ENCODE data around the gene BARHL2. TPM values are rescaled to one million over a fixed set of nuclear protein-coding genes. Genes with fewer than 3 reads are reported as not detected.

BARHL2 gene
- total RNA-seq, 1 donor from 2014 or later, result not detected

DNA sequence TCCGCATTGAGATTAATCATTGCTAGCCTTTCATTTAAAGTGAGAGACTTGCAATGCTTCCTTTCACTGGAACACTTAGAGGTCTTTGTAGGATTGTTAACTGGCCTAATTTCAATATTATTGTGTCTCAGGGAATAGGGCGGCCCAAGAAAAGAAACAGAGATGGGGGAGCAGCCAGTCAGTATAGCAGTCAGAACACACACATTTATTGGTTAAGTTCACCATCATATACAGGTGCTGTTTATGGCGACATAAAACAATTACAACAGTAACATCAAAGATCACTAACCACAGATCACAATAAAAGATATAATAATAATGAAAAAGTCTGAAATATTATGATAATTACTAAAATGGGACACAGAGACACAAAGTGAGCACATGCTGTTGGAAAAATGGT is 29.4 kb downstream of the BARHL2 start:
- H3K4me3 ChIP-seq (ENCODE audit: low read length in 3 of 3), result no peak overlapping the region
- H3K27me3 ChIP-seq (ENCODE audit: control insufficient read depth in 3 of 3, insufficient read depth in 3 of 3, low read length in 3 of 3), result peaks cover 0 to 5% (median 3%) of the 10 kb centered on the region in 3 donors
- H3K4me1 ChIP-seq (ENCODE audit: control insufficient read depth in 3 of 3, insufficient read depth in 3 of 3, low read length in 3 of 3), result no peaks in the 10 kb centered on the region
- no peaks in the 10 kb centered on the region for H3K9me3 ChIP-seq (ENCODE audit: control insufficient read depth in 3 of 3, low read length in 3 of 3)
- H3K9ac ChIP-seq (ENCODE audit: low read depth in 1 of 3, low read length in 3 of 3), result no peak overlapping the region
- no peak overlapping the region for H3K27ac ChIP-seq (ENCODE audit: low read depth, low read length)
- H3K36me3 ChIP-seq (ENCODE audit: control insufficient read depth in 3 of 3, insufficient read depth in 3 of 3, low read length in 3 of 3), result no peaks in the 10 kb centered on the region

DNA sequence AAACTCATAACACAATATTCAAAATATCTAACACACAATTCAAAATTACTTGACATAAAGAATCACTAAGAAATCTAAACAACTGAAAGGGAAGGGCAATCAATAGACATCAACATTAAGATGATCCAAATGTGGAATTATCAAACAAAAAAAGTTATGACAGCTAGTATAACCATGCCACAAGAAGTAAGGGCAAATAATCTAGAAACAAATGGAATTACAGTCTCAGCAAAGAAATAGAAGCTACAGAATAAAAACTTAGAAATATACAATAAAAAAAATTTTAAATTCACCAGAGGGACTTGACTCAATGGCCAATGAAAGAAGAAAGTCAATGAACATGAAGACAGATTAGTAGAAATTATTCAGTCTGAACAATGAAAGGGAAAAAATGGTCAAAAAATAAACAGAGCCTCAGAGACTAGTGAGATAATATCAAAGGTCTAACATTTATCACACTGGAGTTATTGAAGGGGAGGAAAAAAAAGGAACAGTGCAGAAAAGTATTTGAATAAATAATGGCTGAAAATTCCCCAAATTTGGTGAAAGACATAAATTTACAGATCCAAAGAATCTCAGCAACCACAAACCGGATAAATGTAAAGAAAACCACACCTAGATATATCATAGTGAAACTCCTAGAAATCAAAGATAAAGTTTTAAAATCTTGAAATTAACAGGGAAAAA is 41.8 kb downstream of the BARHL2 start:
- peaks cover 0 to 8% (median 0%) of the 10 kb centered on the region in 3 donors for H3K9me3 ChIP-seq (ENCODE audit: control insufficient read depth in 3 of 3, low read length in 3 of 3)
- H3K9ac ChIP-seq (ENCODE audit: low read depth in 1 of 3, low read length in 3 of 3), result no peak overlapping the region
- no peaks in the 10 kb centered on the region for H3K36me3 ChIP-seq (ENCODE audit: control insufficient read depth in 3 of 3, insufficient read depth in 3 of 3, low read length in 3 of 3)

DNA sequence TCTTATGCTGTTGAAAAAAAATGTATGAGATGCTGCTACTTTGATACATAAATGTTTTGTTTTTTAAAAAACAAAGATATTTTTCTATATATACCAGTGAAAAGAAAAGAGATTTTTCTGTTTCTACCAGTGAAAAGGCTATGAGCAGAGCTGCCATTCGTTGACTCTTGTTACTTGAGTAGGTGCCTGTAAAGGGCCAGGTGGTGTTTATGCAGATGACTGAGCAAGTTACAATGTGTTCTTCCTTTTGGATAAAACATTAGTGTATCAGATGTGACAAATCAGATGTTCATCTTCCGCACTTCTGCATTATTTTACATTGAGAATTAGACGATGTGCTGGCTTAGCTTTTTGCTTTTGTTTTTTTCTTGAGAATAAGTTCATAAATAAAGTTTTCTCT is 45.4 kb downstream of the BARHL2 start:
- Histone ChIP-seq H3K4me1 (ENCODE audit: control insufficient read depth in 3 of 3, insufficient read depth in 3 of 3, low read length in 3 of 3) (no peaks in the 10 kb centered on the region), H3K27me3 (ENCODE audit: control insufficient read depth in 3 of 3, insufficient read depth in 3 of 3, low read length in 3 of 3) (no peaks in the 10 kb centered on the region), H3K9me3 (ENCODE audit: control insufficient read depth in 3 of 3, low read length in 3 of 3) (peaks cover 0 to 8% (median 0%) of the 10 kb centered on the region in 3 donors), H3K27ac (ENCODE audit: low read depth, low read length) (no peak overlapping the region), H3K36me3 (ENCODE audit: control insufficient read depth in 3 of 3, insufficient read depth in 3 of 3, low read length in 3 of 3) (no peaks in the 10 kb centered on the region), H3K4me3 (ENCODE audit: low read length in 3 of 3) (no peak overlapping the region), H3K9ac (ENCODE audit: low read depth in 1 of 3, low read length in 3 of 3) (no peak overlapping the region)

More for the DNA sequence above, 41.8 kb downstream of the BARHL2 start:
- no peak overlapping the region for H3K27ac ChIP-seq (ENCODE audit: low read depth, low read length)
- no peaks in the 10 kb centered on the region for H3K4me1 ChIP-seq (ENCODE audit: control insufficient read depth in 3 of 3, insufficient read depth in 3 of 3, low read length in 3 of 3)
- no peak overlapping the region for H3K4me3 ChIP-seq (ENCODE audit: low read length in 3 of 3)
- H3K27me3 ChIP-seq (ENCODE audit: control insufficient read depth in 3 of 3, insufficient read depth in 3 of 3, low read length in 3 of 3), result no peaks in the 10 kb centered on the region

DNA sequence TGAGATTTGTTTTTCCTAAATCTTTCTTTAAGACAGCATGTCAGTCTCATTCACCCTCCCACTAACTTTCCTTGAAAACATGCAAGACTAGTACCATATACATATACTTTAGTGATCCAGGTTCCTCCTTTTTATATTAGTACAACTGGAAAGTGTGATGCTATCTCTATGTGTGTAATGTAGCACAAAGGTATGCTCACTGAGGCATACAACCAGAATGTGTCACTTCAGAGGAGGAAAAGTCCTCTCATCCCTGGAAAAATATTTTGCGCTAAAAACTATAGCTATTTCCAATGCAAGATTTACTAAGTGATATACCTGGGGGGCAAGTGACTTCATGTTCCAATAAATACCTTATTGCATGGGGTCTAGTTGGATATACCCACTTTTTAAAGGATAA is 45.9 kb downstream of the BARHL2 start:
- peaks cover 0 to 8% (median 0%) of the 10 kb centered on the region in 3 donors for H3K9me3 ChIP-seq (ENCODE audit: control insufficient read depth in 3 of 3, low read length in 3 of 3)
- H3K4me3 ChIP-seq (ENCODE audit: low read length in 3 of 3), result no peak overlapping the region
- no peak overlapping the region for H3K9ac ChIP-seq (ENCODE audit: low read depth in 1 of 3, low read length in 3 of 3)
- no peaks in the 10 kb centered on the region for H3K27me3 ChIP-seq (ENCODE audit: control insufficient read depth in 3 of 3, insufficient read depth in 3 of 3, low read length in 3 of 3)
- no peaks in the 10 kb centered on the region for H3K4me1 ChIP-seq (ENCODE audit: control insufficient read depth in 3 of 3, insufficient read depth in 3 of 3, low read length in 3 of 3)
- H3K27ac ChIP-seq (ENCODE audit: low read depth, low read length), result no peak overlapping the region
- H3K36me3 ChIP-seq (ENCODE audit: control insufficient read depth in 3 of 3, insufficient read depth in 3 of 3, low read length in 3 of 3), result no peaks in the 10 kb centered on the region

Data from skeletal muscle tissue (tissue), 4 donors.